A172 (cell line): ENCODE data around the gene SLC25A21. TPM values are rescaled to one million over a fixed set of nuclear protein-coding genes. Genes with fewer than 3 reads are reported as not detected.
"Not testable (repeated sequence)": the region's sequence is repeated elsewhere in the genome, so short reads cannot be mapped to it uniquely, and the experiment has no call there.

Experiments used
- DNase-seq: peaks from one replicate; pipeline ENCODE4 v3.0.0-alpha.2; 2015; ENCODE audit warnings: low spot score
- total RNA-seq: library from RNA; depleted of rRNA; stranded (reverse); fragments of >200 nt; shearing (Covaris generic); gene quantifications from 2 replicates; pipeline ENCODE4 v1.2.3, GENCODE V29; 2014

SLC25A21 gene
- total RNA-seq, 1 experiment from 2014 or later: 0.22 TPM

- DNase-seq: no peak
These were observed 347.6 kb downstream of the SLC25A21 start for GRCh38 chr14:36824854-36825253.

GRCh38 chr14:36823651-36824050, 348.8 kb downstream of the SLC25A21 start:
- no peak for DNase-seq

DNA sequence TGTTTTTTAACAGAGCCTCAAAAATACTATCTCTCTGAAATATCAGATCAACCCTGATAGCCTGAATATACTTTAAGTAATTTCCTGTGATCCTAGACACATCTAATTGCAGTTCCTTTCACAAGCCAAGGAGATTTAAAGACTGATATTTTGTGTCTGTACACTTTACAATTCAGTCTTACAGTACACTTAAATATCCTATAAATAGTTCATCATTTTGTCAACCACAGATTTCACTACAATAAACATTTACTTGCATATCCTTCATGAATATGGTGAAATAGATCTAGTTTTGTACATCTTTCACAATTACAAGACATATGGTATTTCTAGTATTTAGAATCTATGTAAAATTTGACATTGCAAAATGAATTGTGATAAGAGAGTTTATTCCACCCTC, 349.7 kb downstream of the SLC25A21 start:
- DNase-seq: no peak

- no peak for DNase-seq
These were observed 351.5 kb downstream of the SLC25A21 start for GRCh38 chr14:36820901-36821300.

DNA sequence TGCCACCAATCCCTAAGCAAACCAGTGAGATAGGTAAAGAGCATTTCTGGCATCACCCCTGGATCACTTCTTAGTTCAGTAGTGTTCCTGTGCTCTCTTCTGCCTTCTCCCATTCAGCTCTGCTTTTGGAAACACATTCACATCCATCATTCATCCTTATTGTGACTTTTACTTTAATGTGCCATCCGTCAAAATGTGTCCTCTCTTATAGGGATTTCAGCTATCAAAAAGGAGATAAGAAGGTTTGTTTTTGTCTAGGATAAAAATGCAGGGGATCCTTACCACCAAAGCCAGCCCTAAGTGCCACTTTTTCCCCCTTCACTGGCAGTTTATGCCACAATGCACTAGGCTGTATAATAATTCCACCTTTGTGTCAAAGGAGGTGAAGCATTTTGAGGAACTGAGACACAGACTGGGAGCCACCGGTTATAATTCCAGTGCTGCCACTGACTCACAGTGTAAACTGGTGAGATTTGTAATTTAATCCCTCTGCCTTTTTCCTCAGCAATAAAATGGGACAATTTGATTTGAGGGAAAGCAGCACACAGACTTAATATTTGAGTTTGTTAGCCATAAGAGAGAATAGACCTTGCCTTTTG, 352.2 kb downstream of the SLC25A21 start:
- no peak for DNase-seq

DNA sequence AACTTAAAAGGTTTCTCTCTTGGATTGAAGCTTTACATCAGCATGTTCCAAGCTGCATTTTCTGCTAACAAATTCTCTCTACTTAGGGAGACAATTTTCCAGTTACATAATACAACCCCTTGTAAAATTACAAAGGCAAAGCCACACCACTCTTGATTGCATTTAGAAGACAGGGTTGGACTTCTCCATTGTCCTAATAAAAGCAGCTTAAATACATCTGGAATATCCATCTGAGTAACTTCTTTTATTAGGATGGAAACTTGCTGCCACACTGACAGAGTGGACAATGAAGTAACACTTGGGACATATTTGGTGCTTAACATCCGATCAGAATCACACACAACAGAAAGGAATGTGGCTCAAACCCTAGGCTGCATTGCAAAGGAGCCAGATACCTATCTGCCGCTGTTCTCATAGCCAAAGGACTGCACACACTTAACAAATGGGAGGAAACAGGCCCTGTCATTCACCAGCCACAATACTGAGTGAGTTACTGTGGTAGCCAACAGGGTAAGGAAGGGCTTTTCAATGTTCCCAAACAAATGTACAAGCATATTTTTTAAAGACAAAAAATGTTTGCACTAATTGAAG, 353.5 kb downstream of the SLC25A21 start:
- no peak for DNase-seq

DNA sequence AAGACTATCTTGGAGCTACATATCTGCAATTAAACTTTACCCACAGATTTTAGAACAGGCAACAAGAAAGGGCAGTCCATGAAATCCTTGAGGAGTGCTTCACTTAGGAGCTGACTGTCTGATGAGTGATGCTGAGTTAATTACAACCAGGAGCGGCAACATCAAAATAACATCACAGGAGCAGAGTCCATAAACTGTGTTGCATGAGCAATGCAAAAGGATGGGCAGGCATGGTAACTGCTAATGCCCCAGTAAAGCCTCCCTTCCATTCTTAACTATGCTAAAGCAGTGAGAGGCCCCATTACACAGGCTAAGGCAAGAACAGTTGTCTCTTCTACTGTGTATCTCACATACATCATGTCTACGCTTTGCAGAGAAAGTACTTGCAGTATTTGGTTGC, 354.2 kb downstream of the SLC25A21 start:
- DNase-seq: no peak

GRCh38 chr14:36817071-36817930, 355.1 kb downstream of the SLC25A21 start:
- DNase-seq: no peak

- no peak for DNase-seq
These were observed 355.9 kb downstream of the SLC25A21 start for GRCh38 chr14:36816481-36816880.

DNA sequence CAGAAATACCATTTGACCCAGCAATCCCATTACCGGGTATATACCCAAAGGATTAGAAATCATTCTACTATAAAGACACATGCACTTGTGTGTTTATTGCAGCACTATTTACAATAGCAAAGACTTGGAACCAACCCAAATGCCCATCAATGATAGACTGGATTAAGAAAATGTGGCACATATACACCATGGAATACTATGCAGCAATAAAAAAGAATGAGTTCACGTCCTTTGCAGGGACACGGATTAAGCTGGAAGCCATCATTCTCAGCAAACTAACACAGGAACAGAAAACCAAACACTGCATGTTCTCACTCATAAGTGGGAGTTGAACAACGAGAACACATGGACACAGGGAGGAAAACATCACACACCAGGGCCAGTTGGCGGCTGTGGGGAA, 357.6 kb downstream of the SLC25A21 start:
- not testable (repeated sequence) for DNase-seq

GRCh38 chr14:36810209-36810608, 362.2 kb downstream of the SLC25A21 start:
- DNase-seq: no peak

DNA sequence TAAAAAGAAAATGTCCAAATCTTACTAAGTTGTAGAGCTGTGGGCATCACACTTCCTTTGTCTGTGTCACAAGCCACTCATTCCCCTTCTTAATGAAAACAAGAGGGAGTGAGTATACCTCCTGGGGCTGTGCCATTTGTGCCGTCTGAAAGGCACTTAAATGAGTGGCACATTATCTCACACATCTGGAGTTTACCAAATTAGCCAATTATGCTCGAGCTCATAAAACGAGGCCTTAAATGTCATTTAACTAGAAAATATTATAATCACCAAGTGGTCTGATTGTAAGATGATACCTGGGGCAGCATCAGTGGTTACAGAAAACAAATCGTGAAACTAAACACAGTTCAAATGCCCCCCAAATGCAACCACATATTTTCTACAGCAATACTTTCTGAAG, 364.7 kb downstream of the SLC25A21 start:
- DNase-seq: no peak

DNA sequence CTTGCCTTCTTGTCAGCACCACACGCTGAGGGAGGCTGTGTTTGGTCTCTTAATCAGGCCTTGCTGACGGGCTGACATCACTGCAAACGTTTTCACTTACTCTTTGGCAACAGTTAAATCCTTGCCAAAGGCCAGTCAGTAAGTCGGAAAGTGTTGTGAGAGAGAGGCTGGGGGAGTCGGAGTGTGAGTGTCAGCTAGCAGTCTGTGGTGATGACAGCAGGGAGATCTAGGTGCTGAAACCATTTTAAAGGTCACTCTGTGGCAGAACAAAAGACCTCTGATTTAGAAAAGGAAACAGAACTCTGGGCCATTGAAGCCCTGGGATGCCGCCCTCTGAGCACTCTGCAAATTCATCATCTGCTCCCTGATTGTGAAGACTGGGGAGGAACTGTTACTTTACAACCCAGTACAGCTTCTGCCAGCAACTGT, 367.3 kb downstream of the SLC25A21 start:
- DNase-seq: no peak

DNA sequence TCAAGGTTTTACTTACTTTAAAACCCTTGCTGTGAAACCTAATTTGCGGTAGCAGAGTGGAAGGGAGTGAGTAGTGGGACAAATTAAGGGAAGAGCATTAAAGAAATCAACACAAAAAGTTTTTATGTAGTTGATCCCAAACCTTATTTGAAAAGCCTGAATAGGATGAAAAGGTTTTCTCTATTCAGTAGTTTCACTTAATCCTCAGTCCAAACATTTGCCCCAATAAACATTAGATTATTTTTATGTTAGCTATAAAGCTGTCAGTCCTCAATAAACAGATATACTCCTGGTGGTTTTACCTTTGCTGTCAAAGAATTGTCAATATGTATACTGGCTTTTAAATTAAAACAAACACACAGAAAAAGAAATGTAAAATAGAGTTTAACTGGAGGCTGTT, 374.8 kb downstream of the SLC25A21 start:
- DNase-seq: no peak

GRCh38 chr14:36791402-36791801, 381.0 kb downstream of the SLC25A21 start:
- DNase-seq: no peak

- no peak for DNase-seq
These were observed 386.9 kb downstream of the SLC25A21 start for GRCh38 chr14:36785511-36785910.

DNA sequence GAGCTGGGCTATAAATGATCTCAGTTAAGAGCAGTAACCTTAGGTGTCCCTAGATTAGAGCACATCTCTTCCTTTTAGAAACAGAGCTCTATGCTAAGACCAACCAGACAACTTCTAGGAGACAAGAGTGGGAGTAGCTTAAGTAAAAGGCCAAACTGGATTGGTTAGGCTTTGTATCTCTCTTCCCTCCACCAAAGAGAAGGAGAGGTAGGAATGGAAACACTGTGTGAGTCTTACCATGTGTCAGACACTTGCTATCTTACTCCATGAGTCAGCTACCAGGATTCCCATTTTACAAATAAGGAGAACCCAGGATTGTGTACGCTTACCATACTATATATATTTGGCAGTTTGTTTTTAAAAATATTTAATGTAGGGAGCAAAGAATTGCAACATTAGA, 387.9 kb downstream of the SLC25A21 start:
- peak; percentile 2 for DNase-seq

GRCh38 chr14:36781897-36782296, 390.5 kb downstream of the SLC25A21 start:
- DNase-seq: no peak

- peak; percentile 55 for DNase-seq
These were observed 398.8 kb downstream of the SLC25A21 start for GRCh38 chr14:36773558-36773957.

- DNase-seq: peak; percentile 59
These were observed 399.3 kb downstream of the SLC25A21 start for GRCh38 chr14:36773136-36773540.

- no peak for DNase-seq
These were observed 401.3 kb downstream of the SLC25A21 start for GRCh38 chr14:36771028-36771640.

DNA sequence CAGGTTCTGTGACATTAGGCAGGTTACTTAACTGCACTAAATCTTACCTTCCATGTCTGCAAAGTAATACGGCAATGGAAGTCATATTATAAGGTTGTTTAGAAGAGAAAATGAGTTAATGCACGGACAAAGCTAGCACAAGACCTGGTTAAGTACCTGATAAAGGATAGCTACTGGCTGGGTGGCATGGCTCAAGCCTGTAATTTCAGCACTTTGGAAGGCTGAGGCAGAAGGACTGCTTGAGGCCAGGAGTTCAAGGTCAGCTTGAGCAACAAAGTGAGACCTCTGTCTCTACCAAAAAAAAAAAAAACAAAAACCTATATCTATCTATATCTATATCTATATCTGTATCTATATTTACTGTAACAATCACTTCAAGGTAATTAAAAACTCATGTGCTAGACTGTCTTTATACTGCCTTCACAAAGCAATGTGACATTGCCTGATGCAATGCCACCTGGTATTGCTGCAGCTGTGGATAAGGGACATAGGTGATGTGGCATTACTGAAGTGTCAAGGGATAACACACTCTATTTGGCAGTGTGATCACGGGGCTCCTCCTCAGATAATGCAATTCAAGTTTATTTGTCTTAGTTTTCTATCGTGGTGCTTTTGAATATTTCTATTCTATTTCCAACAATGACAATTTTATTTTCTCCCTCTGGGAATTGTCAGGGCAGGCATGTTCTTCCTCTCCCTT, 403.6 kb downstream of the SLC25A21 start:
- no peak for DNase-seq
